CD4-positive, alpha-beta T cell (primary cell): ENCODE results near the gene SYNE1. TPM values are rescaled to one million over a fixed set of nuclear protein-coding genes. Genes with fewer than 3 reads are reported as not detected.
"Not testable (repeated sequence)": the region's sequence is repeated elsewhere in the genome, so short reads cannot be mapped to it uniquely, and the experiment has no call there.

ENCODE experiments used
- ATAC-seq: fragments of 200-7000 bp; cut with Tn5 transposase; one replicate; pipeline ENCODE4 v1.10.0; 2022; ENCODE audit warnings: mild to moderate bottlenecking; ENCODE audit not compliant: poor library complexity
- CTCF ChIA-PET: fragments of 350-600 bp; sonication (Branson Sonifier 250); formaldehyde crosslinking; loops from one replicate; lab custom pipeline; 2021; ENCODE audit warnings: antibody characterized with exemption, inconsistent platforms; lab: Charles Lee
- POLR2A ChIA-PET: fragments of 350-600 bp; sonication (Branson Sonifier 250); formaldehyde crosslinking; loops from one replicate; lab custom pipeline; 2021; ENCODE audit warnings: antibody characterized with exemption, inconsistent platforms; lab: Charles Lee
- DNase-seq, 14 experiments: peaks; one replicate each; pipeline ENCODE4 v3.0.0-alpha.2; 2013 to 2020; ENCODE audit warnings: mixed read lengths in 2 of 14
- H3K27ac ChIP-seq, 2 donors: one replicate each; pipeline versions ENCODE4 v1.5.1 to v1.7.0; 2013; ENCODE audit warnings: low read length in 2 of 2, low read depth in 1 of 2, mild to moderate bottlenecking in 1 of 2
- H3K27me3 ChIP-seq, 2 experiments: 1 replicate in 1 of 2; 2 replicates in 1 of 2; pipeline versions ENCODE4 v1.6.1 to v1.7.0; 2013; ENCODE audit warnings: low read length in 2 of 2, control low read depth in 1 of 2, mild to moderate bottlenecking in 1 of 2, moderate library complexity in 1 of 2; ENCODE audit not compliant: insufficient read depth in 2 of 2, control insufficient read depth in 1 of 2
- H3K36me3 ChIP-seq: one replicate; pipeline ENCODE4 v1.6.1; 2013; ENCODE audit warnings: low read length, control low read depth; ENCODE audit not compliant: insufficient read depth
- H3K4me1 ChIP-seq: one replicate; pipeline ENCODE4 v1.6.1; 2013; ENCODE audit warnings: low read length, control low read depth; ENCODE audit not compliant: insufficient read depth
- H3K4me3 ChIP-seq: one replicate; pipeline ENCODE4 v1.5.1; 2013; ENCODE audit warnings: mild to moderate bottlenecking, low read length, moderate library complexity
- H3K9me3 ChIP-seq, 2 experiments: 1 replicate in 1 of 2; 2 replicates in 1 of 2; pipeline versions ENCODE4 v1.6.1 to v1.7.0; 2013; ENCODE audit warnings: low read length in 2 of 2, mild to moderate bottlenecking in 2 of 2, control low read depth in 1 of 2, moderate library complexity in 1 of 2; ENCODE audit not compliant: control insufficient read depth in 1 of 2, insufficient read depth in 1 of 2
- H3K27ac Mint-ChIP-seq: one replicate; pipeline ENCODE4 v1.8.0; 2020; ENCODE audit warnings: mixed read lengths
- H3K27me3 Mint-ChIP-seq: one replicate; pipeline ENCODE4 v1.8.0; 2021; ENCODE audit warnings: mixed read lengths
- H3K36me3 Mint-ChIP-seq: one replicate; pipeline ENCODE4 v1.8.0; 2021; ENCODE audit warnings: low read depth, mixed read lengths
- H3K4me1 Mint-ChIP-seq: one replicate; pipeline ENCODE4 v1.8.0; 2021; ENCODE audit warnings: low read depth, mixed read lengths
- H3K4me3 Mint-ChIP-seq: one replicate; pipeline ENCODE4 v1.8.0; 2020; ENCODE audit warnings: mild to moderate bottlenecking, mixed read lengths
- H3K9me3 Mint-ChIP-seq: one replicate; pipeline ENCODE4 v1.8.0; 2020; ENCODE audit warnings: mixed read lengths
- CTCF ChIP-seq: fragments of 200-600 bp; IDR thresholded peaks from one replicate; pipeline ENCODE4 v1.8.0; 2022; ENCODE audit warnings: antibody characterized with exemption, mild to moderate bottlenecking
- intact Hi-C, 2 experiments: fragments of 100-400 bp; cut with DNase I in 1 of 2; cut with micrococcal nuclease in 1 of 2; formaldehyde crosslinking; loops; one replicate each; pipeline versions ENCODE4 v1.15.1 to v1.9.0; 2023 to 2025; cut with DNase I, micrococcal nuclease
- total RNA-seq, 174 experiments: library from RNA in 2 of 174; stranded (reverse) in 2 of 174; gene quantifications; one replicate each; pipeline ENCODE4 v1.2.3 and lab custom pipeline; 2021 to 2026

SYNE1 gene
- total RNA-seq, 2 experiments from 2014 or later, result 94.9 to 108 TPM

GRCh38 chr6:152428126-152428525 lies 209.0 kb downstream of the SYNE1 start:
- Mint-ChIP-seq H3K27ac (no peak overlapping the region), H3K4me1 (no peaks in the 10 kb centered on the region), H3K27me3 (peaks cover 23% of the 10 kb centered on the region), H3K4me3 (no peak overlapping the region), H3K9me3 (peaks cover 2% of the 10 kb centered on the region), H3K36me3 (no peaks in the 10 kb centered on the region)
- TF ChIP-seq CTCF, result no peak
- CTCF ChIA-PET, result no interaction called here
- Histone ChIP-seq H3K4me3 (no peak overlapping the region), H3K4me1 (no peaks in the 10 kb centered on the region), H3K36me3 (no peaks in the 10 kb centered on the region), H3K9me3 (no peaks in the 10 kb centered on the region), H3K27me3 (no peaks in the 10 kb centered on the region), H3K27ac (no peak overlapping the region)
- intact Hi-C loops, result no loop called here
- ATAC-seq (no peak), DNase-seq (no peak)
- POLR2A ChIA-PET, result no interaction called here

GRCh38 chr6:152426276-152426675 lies 210.9 kb downstream of the SYNE1 start:
- POLR2A ChIA-PET, result no interaction called here
- no peaks in the 10 kb centered on the region for H3K9me3 ChIP-seq
- intact Hi-C loops, result no loop called here
- H3K27me3 ChIP-seq, result no peaks in the 10 kb centered on the region
- no peak for TF ChIP-seq CTCF
- no peaks in the 10 kb centered on the region for H3K4me1 ChIP-seq
- Mint-ChIP-seq H3K9me3 (peaks cover 5% of the 10 kb centered on the region), H3K4me1 (no peaks in the 10 kb centered on the region), H3K27ac (no peak overlapping the region), H3K4me3 (no peak overlapping the region), H3K27me3 (peaks cover 28% of the 10 kb centered on the region), H3K36me3 (no peaks in the 10 kb centered on the region)
- DNase-seq, result no peak
- no peaks in the 10 kb centered on the region for H3K36me3 ChIP-seq
- CTCF ChIA-PET, result no interaction called here
- no peak for ATAC-seq
- no peak overlapping the region for H3K4me3 ChIP-seq
- H3K27ac ChIP-seq, result no peak overlapping the region

- ChIA-PET CTCF (no interaction called here), POLR2A (no interaction called here)
- no peaks in the 10 kb centered on the region for H3K36me3 Mint-ChIP-seq
These were observed 213.7 kb downstream of the SYNE1 start for GRCh38 chr6:152423216-152424103.

GRCh38 chr6:152421496-152421895 lies 215.7 kb downstream of the SYNE1 start:
- POLR2A ChIA-PET, H3K9me3 ChIP-seq, CTCF ChIA-PET, H3K4me1 ChIP-seq, H3K27ac ChIP-seq, H3K27me3 ChIP-seq, ATAC-seq, H3K27ac Mint-ChIP-seq, H3K4me3 ChIP-seq, H3K4me3 Mint-ChIP-seq, intact Hi-C loops, DNase-seq, H3K36me3 ChIP-seq, H3K36me3 Mint-ChIP-seq, H3K9me3 Mint-ChIP-seq, H3K4me1 Mint-ChIP-seq: not testable (repeated sequence)
- H3K27me3 Mint-ChIP-seq, result peaks cover 41% of the 10 kb centered on the region

More at GRCh38 chr6:152423216-152424103, 213.7 kb downstream of the SYNE1 start:
- H3K27me3 Mint-ChIP-seq, result peaks cover 36% of the 10 kb centered on the region
- H3K4me1 ChIP-seq, result no peaks in the 10 kb centered on the region
- no peaks in the 10 kb centered on the region for H3K27me3 ChIP-seq
- H3K9me3 Mint-ChIP-seq, result peaks cover 9% of the 10 kb centered on the region
- no peak overlapping the region for H3K4me3 Mint-ChIP-seq
- H3K4me1 Mint-ChIP-seq, result no peaks in the 10 kb centered on the region
- no peak overlapping the region for H3K4me3 ChIP-seq
- DNase-seq (no peak), ATAC-seq (no peak)
- no peaks in the 10 kb centered on the region for H3K9me3 ChIP-seq
- H3K27ac Mint-ChIP-seq, result no peak overlapping the region
- H3K36me3 ChIP-seq, result no peaks in the 10 kb centered on the region
- no peak for TF ChIP-seq CTCF
- H3K27ac ChIP-seq, result no peak overlapping the region
- intact Hi-C loops, result no loop called here
